ENCODE data around the gene KLHL25. TPM values are rescaled to one million over a fixed set of nuclear protein-coding genes. Genes with fewer than 3 reads are reported as not detected.

KLHL25 gene
- total RNA-seq, 2 experiments from 2014 or later = 7.4 to 8.0 TPM

- H3K36me3 Mint-ChIP-seq (ENCODE audit: low read depth) = peaks cover under 1% of the 10 kb centered on the region
- no peaks in the 10 kb centered on the region for H3K9me3 Mint-ChIP-seq
- ChIA-PET CTCF (interaction anchor here (0.6 to 1.3 kb wide), 2 partner anchors 9 to 478 kb away, joined by 3 to 4 read pairs; no protein-coding TSS in a partner anchor), POLR2A (interaction anchor here (0.7 kb wide), 1 partner anchor 1155 kb away, joined by 3 read pairs; no protein-coding TSS in a partner anchor)
- peak overlapping the region; percentile 83 for H3K4me3 Mint-ChIP-seq
- peaks cover 33% of the 10 kb centered on the region for H3K4me1 Mint-ChIP-seq
- H3K27me3 Mint-ChIP-seq = peaks cover 2% of the 10 kb centered on the region
- no peak for DNase-seq
- H3K27ac Mint-ChIP-seq = peak overlapping the region; percentile 63
These were observed 896 bp upstream of the KLHL25 start for GRCh38 chr15:85795337-85796305.

GRCh38 chr15:85793641-85794597, 806 bp downstream of the KLHL25 start:
- Mint-ChIP-seq H3K27me3 (peaks cover 2% of the 10 kb centered on the region), H3K36me3 (ENCODE audit: low read depth) (peaks cover 3% of the 10 kb centered on the region), H3K4me1 (peaks cover 37% of the 10 kb centered on the region), H3K27ac (peak overlapping the region; percentile 28), H3K4me3 (peak overlapping the region; percentile 87), H3K9me3 (no peaks in the 10 kb centered on the region)
- ChIA-PET CTCF (interaction anchor here (1.4 to 1.7 kb wide), 2 partner anchors 16 to 19 kb away, joined by 4 to 5 read pairs; no protein-coding TSS in a partner anchor), POLR2A (no interaction called here)
- DNase-seq = peak; percentile 53

- Mint-ChIP-seq H3K4me3 (peak overlapping the region; percentile 87), H3K9me3 (no peaks in the 10 kb centered on the region), H3K27me3 (peaks cover 2% of the 10 kb centered on the region), H3K4me1 (peaks cover 45% of the 10 kb centered on the region), H3K36me3 (ENCODE audit: low read depth) (peaks cover 3% of the 10 kb centered on the region), H3K27ac (peak overlapping the region; percentile 28)
- POLR2A ChIA-PET = interaction anchor here (0.7 kb wide), 1 partner anchor 90 kb away, joined by 3 read pairs; no protein-coding TSS in a partner anchor
- CTCF ChIA-PET = interaction anchor here (1.4 to 1.7 kb wide), 3 partner anchors 15 to 18 kb away, joined by 3 to 5 read pairs (median 4); no protein-coding TSS in a partner anchor
- peak; percentile 39 for DNase-seq
These were observed 1.7 kb downstream of the KLHL25 start for GRCh38 chr15:85792912-85793590.

GRCh38 chr15:85792102-85792731, 2.5 kb downstream of the KLHL25 start:
- Mint-ChIP-seq H3K27me3 (peaks cover 2% of the 10 kb centered on the region), H3K27ac (no peak overlapping the region), H3K9me3 (no peaks in the 10 kb centered on the region), H3K4me3 (peak overlapping the region; percentile 30), H3K36me3 (ENCODE audit: low read depth) (peaks cover 3% of the 10 kb centered on the region), H3K4me1 (peaks cover 51% of the 10 kb centered on the region)
- CTCF ChIA-PET = interaction anchor here (1.4 to 1.7 kb wide), 4 partner anchors 9 to 19 kb away, joined by 3 to 5 read pairs (median 4); no protein-coding TSS in a partner anchor
- DNase-seq = no peak
- POLR2A ChIA-PET = no interaction called here

GRCh38 chr15:85789496-85789875, 5.2 kb downstream of the KLHL25 start:
- CTCF ChIA-PET = no interaction called here
- POLR2A ChIA-PET = no interaction called here
- peaks cover 63% of the 10 kb centered on the region for H3K4me1 Mint-ChIP-seq
- H3K27ac Mint-ChIP-seq = no peak overlapping the region
- H3K36me3 Mint-ChIP-seq (ENCODE audit: low read depth) = peaks cover 3% of the 10 kb centered on the region
- no peak overlapping the region for H3K4me3 Mint-ChIP-seq
- no peaks in the 10 kb centered on the region for H3K27me3 Mint-ChIP-seq
- DNase-seq = no peak
- H3K9me3 Mint-ChIP-seq = no peaks in the 10 kb centered on the region

GRCh38 chr15:85788771-85789495, 5.8 kb downstream of the KLHL25 start:
- POLR2A ChIA-PET = no interaction called here
- no peaks in the 10 kb centered on the region for H3K9me3 Mint-ChIP-seq
- peaks cover 3% of the 10 kb centered on the region for H3K36me3 Mint-ChIP-seq (ENCODE audit: low read depth)
- no peak overlapping the region for H3K27ac Mint-ChIP-seq
- H3K4me1 Mint-ChIP-seq = peaks cover 67% of the 10 kb centered on the region
- DNase-seq = no peak
- no peak overlapping the region for H3K4me3 Mint-ChIP-seq
- no peaks in the 10 kb centered on the region for H3K27me3 Mint-ChIP-seq
- CTCF ChIA-PET = interaction anchor here (0.9 kb wide), 1 partner anchor 11 kb away, joined by 3 read pairs; no protein-coding TSS in a partner anchor

GRCh38 chr15:85786781-85787114, 8.0 kb downstream of the KLHL25 start:
- Mint-ChIP-seq H3K4me1 (peaks cover 62% of the 10 kb centered on the region), H3K36me3 (ENCODE audit: low read depth) (peaks cover 3% of the 10 kb centered on the region), H3K4me3 (peak overlapping the region; percentile 61), H3K27ac (peak overlapping the region; percentile 19), H3K9me3 (no peaks in the 10 kb centered on the region), H3K27me3 (no peaks in the 10 kb centered on the region)
- no peak for DNase-seq
- ChIA-PET POLR2A (no interaction called here), CTCF (interaction anchor here (1.5 kb wide), 1 partner anchor 9 kb away, joined by 4 read pairs; the partner anchor contains the start of gene KLHL25)

- Mint-ChIP-seq H3K4me1 (peaks cover 61% of the 10 kb centered on the region), H3K4me3 (peak overlapping the region; percentile 61), H3K9me3 (no peaks in the 10 kb centered on the region), H3K36me3 (ENCODE audit: low read depth) (peaks cover 3% of the 10 kb centered on the region), H3K27ac (peak overlapping the region; percentile 90), H3K27me3 (no peaks in the 10 kb centered on the region)
- ChIA-PET POLR2A (no interaction called here), CTCF (interaction anchor here (0.6 to 1.5 kb wide), 3 partner anchors 8 to 74 kb away, joined by 3 to 4 read pairs (median 4); partner anchors contain the start of gene KLHL25)
- DNase-seq = no peak
These were observed 8.6 kb downstream of the KLHL25 start for GRCh38 chr15:85785887-85786780.

GRCh38 chr15:85782064-85782463, 12.7 kb downstream of the KLHL25 start:
- DNase-seq = no peak
- Mint-ChIP-seq H3K27me3 (no peaks in the 10 kb centered on the region), H3K27ac (peak overlapping the region; percentile 34), H3K4me1 (peaks cover 49% of the 10 kb centered on the region), H3K36me3 (ENCODE audit: low read depth) (no peaks in the 10 kb centered on the region), H3K4me3 (no peak overlapping the region), H3K9me3 (no peaks in the 10 kb centered on the region)
- ChIA-PET CTCF (interaction anchor here (1.4 kb wide), 1 partner anchor 9 kb away, joined by 5 read pairs; no protein-coding TSS in a partner anchor), POLR2A (no interaction called here)

GRCh38 chr15:85781099-85781498, 13.6 kb downstream of the KLHL25 start:
- no peaks in the 10 kb centered on the region for H3K9me3 Mint-ChIP-seq
- no peak overlapping the region for H3K27ac Mint-ChIP-seq
- POLR2A ChIA-PET = no interaction called here
- H3K4me1 Mint-ChIP-seq = peaks cover 41% of the 10 kb centered on the region
- no peak for DNase-seq
- H3K27me3 Mint-ChIP-seq = no peaks in the 10 kb centered on the region
- H3K36me3 Mint-ChIP-seq (ENCODE audit: low read depth) = no peaks in the 10 kb centered on the region
- CTCF ChIA-PET = no interaction called here
- no peak overlapping the region for H3K4me3 Mint-ChIP-seq
